GM12878 (cell line): ENCODE results near the gene MXRA8.

Source experiments
- BHLHE40 ChIP-seq, 2 experiments: fragments of 450-650 bp in 1 of 2; IDR thresholded peaks; 2 replicates each; pipeline ENCODE4 v1.6.1; 2011 to 2017; ENCODE audit warnings: low read depth in 2 of 2, borderline replicate concordance in 1 of 2, improper control_type of control experiment in 1 of 2, low read length in 1 of 2, mild to moderate bottlenecking in 1 of 2
- CBX3 ChIP-seq: fragments of 200-600 bp; sonication (generic); IDR thresholded peaks from 2 replicates; pipeline ENCODE4 v1.6.1; 2016; ENCODE audit warnings: low read depth, borderline replicate concordance
- CBX5 ChIP-seq: sonication (generic); IDR thresholded peaks from 2 replicates; pipeline ENCODE4 v1.6.1; 2016; ENCODE audit warnings: low read depth, moderate library complexity, mild to moderate bottlenecking, inconsistent platforms
- EP300 ChIP-seq, 2 experiments: fragments of 150-350 bp in 1 of 2; IDR thresholded peaks; 2 replicates each; pipeline ENCODE4 v1.6.1; 2011 to 2012; ENCODE audit warnings: low read depth in 2 of 2, low read length in 2 of 2, borderline replicate concordance in 1 of 2, improper control_type of control experiment in 1 of 2, inconsistent platforms in 1 of 2; ENCODE audit not compliant: control insufficient read depth in 1 of 2
- EZH2 ChIP-seq: IDR thresholded peaks from 2 replicates; pipeline ENCODE4 v1.6.1; 2012; ENCODE audit warnings: low read depth, mild to moderate bottlenecking, control low read depth, inconsistent platforms, low read length, borderline replicate concordance; ENCODE audit not compliant: control insufficient read depth
- PAX5 ChIP-seq: IDR thresholded peaks from 2 replicates; pipeline ENCODE4 v1.6.1; 2011; ENCODE audit warnings: low read depth, low read length, borderline replicate concordance
- POLR2A ChIP-seq: IDR thresholded peaks from 2 replicates; pipeline ENCODE4 v1.6.1; 2011; ENCODE audit warnings: low read depth, mild to moderate bottlenecking, low read length
- POLR2AphosphoS5 ChIP-seq: IDR thresholded peaks from 2 replicates; pipeline ENCODE4 v1.6.1; 2011; ENCODE audit warnings: mild to moderate bottlenecking, low read length, inconsistent platforms
- SREBF1 ChIP-seq: IDR thresholded peaks from 2 replicates; pipeline ENCODE4 v1.6.1; 2012; ENCODE audit warnings: mild to moderate bottlenecking, low read length
- TF ChIP-seq, protein P1 (sequence below): IDR thresholded peaks from 2 replicates; pipeline ENCODE4 v1.6.1; 2012; ENCODE audit warnings: mild to moderate bottlenecking, low read depth, low read length
- TF ChIP-seq, protein P2 (sequence below): IDR thresholded peaks from 2 replicates; pipeline ENCODE4 v1.6.1; 2012; ENCODE audit warnings: low read length, inconsistent platforms
- TF ChIP-seq, protein P3 (sequence below), 3 experiments: IDR thresholded peaks in 2 of 3; conservative IDR thresholded peaks in 1 of 3; 2 replicates each; pipeline ENCODE4 v1.5.1; 2011; ENCODE audit warnings: low read depth in 3 of 3, low read length in 3 of 3, mild to moderate bottlenecking in 3 of 3, control low read depth in 2 of 3, moderate library complexity in 2 of 3, inconsistent platforms in 1 of 3, mixed read lengths in 1 of 3; ENCODE audit not compliant: control insufficient read depth in 2 of 3, insufficient read depth in 1 of 3; ENCODE audit errors: extremely low read depth in 1 of 3
- TF ChIP-seq, protein P4 (sequence below): fragments of 450-650 bp; IDR thresholded peaks from 2 replicates; pipeline ENCODE4 v1.6.1; 2017; ENCODE audit warnings: mild to moderate bottlenecking, low read depth, inconsistent platforms; ENCODE audit not compliant: poor library complexity, severe bottlenecking

DNA sequence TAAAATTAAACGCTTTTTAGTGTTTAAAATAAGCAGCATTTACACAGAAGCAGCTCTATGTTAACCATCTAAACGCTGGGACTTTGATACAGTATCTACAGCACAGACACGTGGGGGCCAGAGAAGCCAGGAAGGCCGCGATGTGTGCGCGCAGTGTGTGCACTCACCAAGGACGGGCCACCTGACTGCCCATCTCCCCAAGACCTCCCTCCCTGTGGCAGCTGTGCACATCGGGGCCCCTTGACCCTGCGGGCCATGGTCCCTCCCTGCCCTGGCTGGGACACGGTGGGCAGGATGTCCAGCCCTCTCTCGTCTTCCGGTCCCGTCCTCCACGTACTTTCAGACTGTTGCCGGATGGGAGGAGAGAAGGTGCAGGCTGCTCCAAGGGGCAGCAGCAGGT, 23.1 kb downstream of the MXRA8 start:
- TF ChIP-seq, protein P1, sequence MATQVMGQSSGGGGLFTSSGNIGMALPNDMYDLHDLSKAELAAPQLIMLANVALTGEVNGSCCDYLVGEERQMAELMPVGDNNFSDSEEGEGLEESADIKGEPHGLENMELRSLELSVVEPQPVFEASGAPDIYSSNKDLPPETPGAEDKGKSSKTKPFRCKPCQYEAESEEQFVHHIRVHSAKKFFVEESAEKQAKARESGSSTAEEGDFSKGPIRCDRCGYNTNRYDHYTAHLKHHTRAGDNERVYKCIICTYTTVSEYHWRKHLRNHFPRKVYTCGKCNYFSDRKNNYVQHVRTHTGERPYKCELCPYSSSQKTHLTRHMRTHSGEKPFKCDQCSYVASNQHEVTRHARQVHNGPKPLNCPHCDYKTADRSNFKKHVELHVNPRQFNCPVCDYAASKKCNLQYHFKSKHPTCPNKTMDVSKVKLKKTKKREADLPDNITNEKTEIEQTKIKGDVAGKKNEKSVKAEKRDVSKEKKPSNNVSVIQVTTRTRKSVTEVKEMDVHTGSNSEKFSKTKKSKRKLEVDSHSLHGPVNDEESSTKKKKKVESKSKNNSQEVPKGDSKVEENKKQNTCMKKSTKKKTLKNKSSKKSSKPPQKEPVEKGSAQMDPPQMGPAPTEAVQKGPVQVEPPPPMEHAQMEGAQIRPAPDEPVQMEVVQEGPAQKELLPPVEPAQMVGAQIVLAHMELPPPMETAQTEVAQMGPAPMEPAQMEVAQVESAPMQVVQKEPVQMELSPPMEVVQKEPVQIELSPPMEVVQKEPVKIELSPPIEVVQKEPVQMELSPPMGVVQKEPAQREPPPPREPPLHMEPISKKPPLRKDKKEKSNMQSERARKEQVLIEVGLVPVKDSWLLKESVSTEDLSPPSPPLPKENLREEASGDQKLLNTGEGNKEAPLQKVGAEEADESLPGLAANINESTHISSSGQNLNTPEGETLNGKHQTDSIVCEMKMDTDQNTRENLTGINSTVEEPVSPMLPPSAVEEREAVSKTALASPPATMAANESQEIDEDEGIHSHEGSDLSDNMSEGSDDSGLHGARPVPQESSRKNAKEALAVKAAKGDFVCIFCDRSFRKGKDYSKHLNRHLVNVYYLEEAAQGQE: no peak
- TF ChIP-seq EP300 (IDR thresholded peaks at IDR 0.05; ENCODE audit: borderline replicate concordance in 1 of 2, control insufficient read depth in 1 of 2, low read depth in 2 of 2, low read length in 2 of 2): no peak
- no peak for TF ChIP-seq CBX3
- TF ChIP-seq, protein P2, sequence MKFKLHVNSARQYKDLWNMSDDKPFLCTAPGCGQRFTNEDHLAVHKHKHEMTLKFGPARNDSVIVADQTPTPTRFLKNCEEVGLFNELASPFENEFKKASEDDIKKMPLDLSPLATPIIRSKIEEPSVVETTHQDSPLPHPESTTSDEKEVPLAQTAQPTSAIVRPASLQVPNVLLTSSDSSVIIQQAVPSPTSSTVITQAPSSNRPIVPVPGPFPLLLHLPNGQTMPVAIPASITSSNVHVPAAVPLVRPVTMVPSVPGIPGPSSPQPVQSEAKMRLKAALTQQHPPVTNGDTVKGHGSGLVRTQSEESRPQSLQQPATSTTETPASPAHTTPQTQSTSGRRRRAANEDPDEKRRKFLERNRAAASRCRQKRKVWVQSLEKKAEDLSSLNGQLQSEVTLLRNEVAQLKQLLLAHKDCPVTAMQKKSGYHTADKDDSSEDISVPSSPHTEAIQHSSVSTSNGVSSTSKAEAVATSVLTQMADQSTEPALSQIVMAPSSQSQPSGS: no peak
- no peak for TF ChIP-seq CBX5
- no peak for TF ChIP-seq EZH2
- TF ChIP-seq BHLHE40 (IDR thresholded peaks at IDR 0.05; ENCODE audit: borderline replicate concordance in 1 of 2, low read depth in 2 of 2, low read length in 1 of 2): no peak
- TF ChIP-seq, protein P3, sequence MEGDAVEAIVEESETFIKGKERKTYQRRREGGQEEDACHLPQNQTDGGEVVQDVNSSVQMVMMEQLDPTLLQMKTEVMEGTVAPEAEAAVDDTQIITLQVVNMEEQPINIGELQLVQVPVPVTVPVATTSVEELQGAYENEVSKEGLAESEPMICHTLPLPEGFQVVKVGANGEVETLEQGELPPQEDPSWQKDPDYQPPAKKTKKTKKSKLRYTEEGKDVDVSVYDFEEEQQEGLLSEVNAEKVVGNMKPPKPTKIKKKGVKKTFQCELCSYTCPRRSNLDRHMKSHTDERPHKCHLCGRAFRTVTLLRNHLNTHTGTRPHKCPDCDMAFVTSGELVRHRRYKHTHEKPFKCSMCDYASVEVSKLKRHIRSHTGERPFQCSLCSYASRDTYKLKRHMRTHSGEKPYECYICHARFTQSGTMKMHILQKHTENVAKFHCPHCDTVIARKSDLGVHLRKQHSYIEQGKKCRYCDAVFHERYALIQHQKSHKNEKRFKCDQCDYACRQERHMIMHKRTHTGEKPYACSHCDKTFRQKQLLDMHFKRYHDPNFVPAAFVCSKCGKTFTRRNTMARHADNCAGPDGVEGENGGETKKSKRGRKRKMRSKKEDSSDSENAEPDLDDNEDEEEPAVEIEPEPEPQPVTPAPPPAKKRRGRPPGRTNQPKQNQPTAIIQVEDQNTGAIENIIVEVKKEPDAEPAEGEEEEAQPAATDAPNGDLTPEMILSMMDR (IDR thresholded peaks at IDR 0.05 in 2 of 3, conservative IDR thresholded peaks at IDR 0.05 in 1 of 3; ENCODE audit: control insufficient read depth in 2 of 3, extremely low read depth in 1 of 3, insufficient read depth in 1 of 3, low read depth in 3 of 3, low read length in 3 of 3): no peak
- no peak for TF ChIP-seq PAX5
- TF ChIP-seq POLR2AphosphoS5: no peak
- TF ChIP-seq POLR2A: no peak; the same call in 1 of the 2 replicates
- TF ChIP-seq SREBF1: no peak
- TF ChIP-seq, protein P4, sequence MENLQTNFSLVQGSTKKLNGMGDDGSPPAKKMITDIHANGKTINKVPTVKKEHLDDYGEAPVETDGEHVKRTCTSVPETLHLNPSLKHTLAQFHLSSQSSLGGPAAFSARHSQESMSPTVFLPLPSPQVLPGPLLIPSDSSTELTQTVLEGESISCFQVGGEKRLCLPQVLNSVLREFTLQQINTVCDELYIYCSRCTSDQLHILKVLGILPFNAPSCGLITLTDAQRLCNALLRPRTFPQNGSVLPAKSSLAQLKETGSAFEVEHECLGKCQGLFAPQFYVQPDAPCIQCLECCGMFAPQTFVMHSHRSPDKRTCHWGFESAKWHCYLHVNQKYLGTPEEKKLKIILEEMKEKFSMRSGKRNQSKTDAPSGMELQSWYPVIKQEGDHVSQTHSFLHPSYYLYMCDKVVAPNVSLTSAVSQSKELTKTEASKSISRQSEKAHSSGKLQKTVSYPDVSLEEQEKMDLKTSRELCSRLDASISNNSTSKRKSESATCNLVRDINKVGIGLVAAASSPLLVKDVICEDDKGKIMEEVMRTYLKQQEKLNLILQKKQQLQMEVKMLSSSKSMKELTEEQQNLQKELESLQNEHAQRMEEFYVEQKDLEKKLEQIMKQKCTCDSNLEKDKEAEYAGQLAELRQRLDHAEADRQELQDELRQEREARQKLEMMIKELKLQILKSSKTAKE: no peak
